GM19240 (cell line): ENCODE data around the gene C1orf87.

Source experiments
- DNase-seq: peaks from one replicate; pipeline ENCODE4 v3.0.0; 2011; ENCODE audit warnings: low spot score; ENCODE audit not compliant: insufficient read length

Gene C1orf87

GRCh38 chr1:60073605-60074278 lies at the start of gene C1orf87:
TSS of gene C1orf87 (minus strand) at chr1:60073770. CDS start at chr1:60072643, 1,127 bp downstream.
- no peak for DNase-seq

GRCh38 chr1:60118085-60118484 lies 44.5 kb upstream of the C1orf87 start:
- DNase-seq: no peak

- DNase-seq: no peak
Measured at GRCh38 chr1:60114745-60115318, 41.3 kb upstream of the C1orf87 start.

- no peak for DNase-seq
Measured at GRCh38 chr1:60113596-60113995, 40.0 kb upstream of the C1orf87 start.

GRCh38 chr1:60113028-60113427 lies 39.5 kb upstream of the C1orf87 start:
- DNase-seq: no peak

- no peak for DNase-seq
Measured at GRCh38 chr1:60111716-60112115, 38.1 kb upstream of the C1orf87 start.

- DNase-seq: no peak
Measured at GRCh38 chr1:60111118-60111517, 37.5 kb upstream of the C1orf87 start.

GRCh38 chr1:60108196-60108595 lies 34.6 kb upstream of the C1orf87 start:
- no peak for DNase-seq

- DNase-seq: no peak
Measured at GRCh38 chr1:60103186-60103585, 29.6 kb upstream of the C1orf87 start.

GRCh38 chr1:60102267-60103061 lies 28.9 kb upstream of the C1orf87 start:
- no peak for DNase-seq

GRCh38 chr1:60101516-60101915 lies 27.9 kb upstream of the C1orf87 start:
- DNase-seq: no peak

GRCh38 chr1:60091195-60091715 lies 17.7 kb upstream of the C1orf87 start:
- no peak for DNase-seq

- DNase-seq: no peak
Measured at GRCh38 chr1:60090655-60091054, 17.1 kb upstream of the C1orf87 start.

GRCh38 chr1:60088620-60089155 lies 15.1 kb upstream of the C1orf87 start:
- no peak for DNase-seq

- no peak for DNase-seq
Measured at GRCh38 chr1:60087681-60088080, 14.1 kb upstream of the C1orf87 start.

GRCh38 chr1:60078182-60078581 lies 4.6 kb upstream of the C1orf87 start:
- DNase-seq: no peak

GRCh38 chr1:60071296-60071695 lies 2.3 kb downstream of the C1orf87 start:
- DNase-seq: no peak

- DNase-seq: no peak
Measured at GRCh38 chr1:60069691-60070090, 3.9 kb downstream of the C1orf87 start.

- no peak for DNase-seq
Measured at GRCh38 chr1:60068393-60069045, 5.1 kb downstream of the C1orf87 start.

- DNase-seq: no peak
Measured at GRCh38 chr1:60066001-60066400, 7.6 kb downstream of the C1orf87 start.

GRCh38 chr1:60065199-60065598 lies 8.4 kb downstream of the C1orf87 start:
- DNase-seq: no peak
